PFSK-1 (cell line): ENCODE data around the gene MTMR10.

Source experiments
- FOXP2 ChIP-seq: optimal IDR thresholded peaks from 2 replicates; pipeline ENCODE3; 2011; ENCODE audit warnings: borderline replicate concordance, control low read depth, inconsistent platforms; ENCODE audit not compliant: insufficient read depth; ENCODE audit errors: extremely low read length, extremely low read depth
- POLR2AphosphoS5 ChIP-seq: IDR thresholded peaks from 2 replicates; pipeline ENCODE4 v1.6.1; 2012; ENCODE audit warnings: low read depth, mild to moderate bottlenecking, control low read depth, low read length, moderate library complexity
- SIN3A ChIP-seq: IDR thresholded peaks from 2 replicates; pipeline ENCODE4 v1.6.1; 2012; ENCODE audit warnings: mild to moderate bottlenecking, low read length, moderate library complexity, borderline replicate concordance; ENCODE audit not compliant: insufficient read depth
- TAF1 ChIP-seq: IDR thresholded peaks from 2 replicates; pipeline ENCODE4 v1.6.1; 2012; ENCODE audit warnings: low read length, control low read depth, borderline replicate concordance; ENCODE audit not compliant: insufficient read depth
- TF ChIP-seq, protein P1 (sequence below), 2 experiments: IDR thresholded peaks; 2 replicates each; pipeline versions ENCODE4 v1.6.1 to v1.8.0; 2011 to 2012; ENCODE audit warnings: low read depth in 2 of 2, low read length in 2 of 2, control low read depth in 1 of 2, inconsistent platforms in 1 of 2, mild to moderate bottlenecking in 1 of 2, moderate library complexity in 1 of 2; ENCODE audit not compliant: insufficient read depth in 1 of 2

MTMR10 gene

DNA sequence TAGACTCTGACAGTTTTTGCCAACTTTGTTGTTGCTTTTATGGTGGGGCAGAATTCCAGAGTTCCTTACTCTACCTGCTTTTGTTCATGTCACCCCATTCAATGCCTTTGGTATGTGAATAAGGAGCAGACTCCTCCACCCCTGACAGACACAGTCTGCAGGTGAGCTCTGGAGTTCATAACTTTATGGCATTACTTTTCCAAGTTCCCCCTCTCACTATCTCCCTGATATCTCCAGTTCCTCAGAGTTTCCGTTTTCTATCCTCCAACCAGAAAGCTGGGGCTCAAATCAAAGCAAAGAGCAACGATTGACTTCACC, 23.1 kb upstream of the MTMR10 start:
- TF ChIP-seq, protein P1, sequence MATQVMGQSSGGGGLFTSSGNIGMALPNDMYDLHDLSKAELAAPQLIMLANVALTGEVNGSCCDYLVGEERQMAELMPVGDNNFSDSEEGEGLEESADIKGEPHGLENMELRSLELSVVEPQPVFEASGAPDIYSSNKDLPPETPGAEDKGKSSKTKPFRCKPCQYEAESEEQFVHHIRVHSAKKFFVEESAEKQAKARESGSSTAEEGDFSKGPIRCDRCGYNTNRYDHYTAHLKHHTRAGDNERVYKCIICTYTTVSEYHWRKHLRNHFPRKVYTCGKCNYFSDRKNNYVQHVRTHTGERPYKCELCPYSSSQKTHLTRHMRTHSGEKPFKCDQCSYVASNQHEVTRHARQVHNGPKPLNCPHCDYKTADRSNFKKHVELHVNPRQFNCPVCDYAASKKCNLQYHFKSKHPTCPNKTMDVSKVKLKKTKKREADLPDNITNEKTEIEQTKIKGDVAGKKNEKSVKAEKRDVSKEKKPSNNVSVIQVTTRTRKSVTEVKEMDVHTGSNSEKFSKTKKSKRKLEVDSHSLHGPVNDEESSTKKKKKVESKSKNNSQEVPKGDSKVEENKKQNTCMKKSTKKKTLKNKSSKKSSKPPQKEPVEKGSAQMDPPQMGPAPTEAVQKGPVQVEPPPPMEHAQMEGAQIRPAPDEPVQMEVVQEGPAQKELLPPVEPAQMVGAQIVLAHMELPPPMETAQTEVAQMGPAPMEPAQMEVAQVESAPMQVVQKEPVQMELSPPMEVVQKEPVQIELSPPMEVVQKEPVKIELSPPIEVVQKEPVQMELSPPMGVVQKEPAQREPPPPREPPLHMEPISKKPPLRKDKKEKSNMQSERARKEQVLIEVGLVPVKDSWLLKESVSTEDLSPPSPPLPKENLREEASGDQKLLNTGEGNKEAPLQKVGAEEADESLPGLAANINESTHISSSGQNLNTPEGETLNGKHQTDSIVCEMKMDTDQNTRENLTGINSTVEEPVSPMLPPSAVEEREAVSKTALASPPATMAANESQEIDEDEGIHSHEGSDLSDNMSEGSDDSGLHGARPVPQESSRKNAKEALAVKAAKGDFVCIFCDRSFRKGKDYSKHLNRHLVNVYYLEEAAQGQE (IDR thresholded peaks at IDR 0.05; ENCODE audit: insufficient read depth in 1 of 2, low read depth in 2 of 2, low read length in 2 of 2), result no peak
- TF ChIP-seq SIN3A, result no peak
- TF ChIP-seq POLR2AphosphoS5, result no peak
- no peak for TF ChIP-seq TAF1
- TF ChIP-seq FOXP2, result no peak

DNA sequence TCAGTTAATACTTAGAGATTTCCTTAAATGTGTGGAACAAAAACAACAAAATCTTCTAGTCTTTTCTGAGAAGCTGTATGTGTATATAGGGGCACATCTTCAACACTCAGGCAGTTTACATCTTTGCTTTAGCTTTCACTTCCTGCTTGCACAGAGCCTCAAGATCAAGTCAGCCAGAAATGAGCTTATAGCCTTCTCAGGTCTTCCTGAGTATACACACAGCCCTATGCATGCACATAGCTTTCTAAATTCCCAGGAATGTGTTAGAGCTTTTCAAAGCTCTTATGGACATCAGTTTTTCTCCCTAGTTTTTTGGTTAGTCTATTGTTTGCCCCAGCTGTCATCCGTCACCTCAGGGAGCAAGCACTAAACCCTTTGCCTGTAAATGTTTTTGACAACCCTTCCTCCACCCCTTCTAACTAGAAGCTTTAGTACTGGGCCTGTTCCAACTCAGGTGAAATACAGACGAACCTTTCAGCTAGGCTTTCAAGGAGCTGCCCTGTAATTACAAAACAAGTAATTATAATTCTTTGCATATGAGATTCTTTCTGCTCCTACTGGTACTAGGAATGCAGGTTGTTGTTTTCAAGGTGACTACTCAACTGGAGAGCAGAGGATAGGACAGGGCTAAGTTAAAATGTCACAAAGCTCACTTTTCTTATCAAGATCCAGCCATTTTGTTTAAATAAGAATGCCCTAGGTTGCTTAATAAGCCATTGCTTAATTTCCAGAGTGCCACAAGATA, 22.6 kb upstream of the MTMR10 start:
- TF ChIP-seq SIN3A (no peak), FOXP2 (no peak), POLR2AphosphoS5 (no peak), TAF1 (no peak)
- TF ChIP-seq, protein P1 (IDR thresholded peaks at IDR 0.05; ENCODE audit: insufficient read depth in 1 of 2, low read depth in 2 of 2, low read length in 2 of 2), result no peak

DNA sequence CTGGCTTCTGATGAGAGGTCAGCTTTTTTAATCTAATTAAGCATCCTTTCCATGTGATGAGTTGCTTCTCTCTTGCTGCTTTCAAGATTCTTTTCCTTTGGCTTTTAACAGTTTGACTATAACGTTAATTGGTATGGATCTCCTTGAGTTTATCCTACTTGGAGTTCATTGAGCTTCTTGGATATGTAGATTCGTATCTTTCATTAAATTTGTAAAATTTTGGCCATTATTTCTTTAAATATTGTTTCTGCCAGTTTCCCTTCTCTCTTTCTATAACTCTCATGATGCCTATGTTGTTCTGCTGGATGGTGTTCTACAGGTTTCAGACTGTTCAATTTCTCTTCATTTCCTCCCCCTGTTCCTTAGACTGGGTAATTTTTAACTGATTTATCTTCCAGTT, 21.0 kb upstream of the MTMR10 start:
- no peak for TF ChIP-seq TAF1
- TF ChIP-seq, protein P1 (IDR thresholded peaks at IDR 0.05; ENCODE audit: insufficient read depth in 1 of 2, low read depth in 2 of 2, low read length in 2 of 2), result no peak
- TF ChIP-seq SIN3A, result no peak
- TF ChIP-seq POLR2AphosphoS5, result no peak
- no peak for TF ChIP-seq FOXP2

DNA sequence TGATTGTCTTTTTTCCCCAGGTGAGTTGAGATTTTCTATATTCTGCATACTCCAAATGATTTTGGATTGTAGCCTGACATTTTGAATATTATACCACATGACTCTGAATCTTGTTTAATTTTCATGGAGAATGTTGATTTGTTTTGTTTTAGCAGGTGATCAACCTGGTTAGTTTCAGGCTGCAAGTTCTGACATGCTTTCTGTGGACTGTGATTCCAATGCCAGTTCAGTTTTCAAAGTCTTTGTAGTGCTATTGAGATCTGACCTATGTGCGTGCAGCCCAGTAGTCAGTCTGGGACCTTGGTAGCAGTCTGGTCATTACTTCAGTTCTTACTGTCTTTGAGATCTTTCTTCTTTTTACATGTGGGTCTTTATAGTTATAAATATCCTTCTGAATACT, 18.6 kb upstream of the MTMR10 start:
- TF ChIP-seq, protein P1 (IDR thresholded peaks at IDR 0.05; ENCODE audit: insufficient read depth in 1 of 2, low read depth in 2 of 2, low read length in 2 of 2), result no peak
- TF ChIP-seq SIN3A (no peak), POLR2AphosphoS5 (no peak)

DNA sequence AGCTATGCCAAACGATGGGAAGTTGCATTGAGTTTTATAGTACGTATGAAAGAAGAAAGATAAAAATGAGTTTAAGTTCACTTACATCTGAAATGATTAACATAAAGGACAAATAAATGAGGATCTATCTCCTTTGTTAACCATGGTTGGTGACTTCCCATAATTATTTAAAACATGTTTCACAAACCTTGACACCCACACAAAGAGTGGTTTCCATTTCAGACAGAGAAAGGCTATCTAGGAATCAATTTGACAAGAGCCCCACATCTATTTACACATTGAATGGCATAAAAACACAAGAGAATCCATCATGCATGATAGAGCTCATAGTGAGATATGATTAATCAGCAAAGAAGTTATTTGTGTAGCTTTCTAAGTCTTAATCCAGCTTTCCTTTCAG, 14.2 kb upstream of the MTMR10 start:
- no peak for TF ChIP-seq TAF1
- TF ChIP-seq FOXP2, result no peak
- TF ChIP-seq SIN3A, result no peak
- TF ChIP-seq, protein P1 (IDR thresholded peaks at IDR 0.05; ENCODE audit: insufficient read depth in 1 of 2, low read depth in 2 of 2, low read length in 2 of 2), result no peak
- TF ChIP-seq POLR2AphosphoS5, result no peak
